IMR-90 (cell line): ENCODE results near the gene CEMIP2. TPM values are rescaled to one million over a fixed set of nuclear protein-coding genes. Genes with fewer than 3 reads are reported as not detected.

Source experiments
- ATAC-seq: fragments of 200-7000 bp; cut with Tn5 transposase; 2 replicates; pipeline ENCODE4 v1.9.1; 2020; ENCODE audit warnings: low read depth, mild to moderate bottlenecking, moderate library complexity
- BruUV-seq: library from RNA; stranded (reverse); fragments of 400-500 nt; replicated peaks from 2 replicates; lab custom pipeline; 2021; lab: Mats Ljungman, UMichigan
- CTCF ChIA-PET: fragments of 300-600 bp; formaldehyde crosslinking; extraction: SDS; loops from one replicate; lab custom pipeline; 2021; ENCODE audit warnings: antibody characterized with exemption; lab: Yijun Ruan, JAX
- POLR2A ChIA-PET: fragments of 300-600 bp; sonication (Branson Sonifier 250); formaldehyde crosslinking; loops from one replicate; lab custom pipeline; 2022; ENCODE audit warnings: antibody characterized with exemption; ENCODE audit not compliant: unreplicated experiment; lab: Charles Lee
- DNase-seq: peaks from one replicate; pipeline ENCODE4 v3.0.0; 2013
- H2AFZ ChIP-seq: replicated peaks from 2 replicates; pipeline ENCODE3; 2013; ENCODE audit warnings: low read length, mild to moderate bottlenecking; ENCODE audit not compliant: poor library complexity
- H2AK5ac ChIP-seq: 2 replicates; pipeline ENCODE4 v1.6.1; 2013; ENCODE audit warnings: low read depth, low read length, inconsistent platforms
- H2AK9ac ChIP-seq: replicated peaks from 2 replicates; pipeline ENCODE3; 2013; ENCODE audit warnings: mild to moderate bottlenecking, low read depth, low read length, moderate library complexity; ENCODE audit not compliant: poor library complexity
- H2BK120ac ChIP-seq: 2 replicates; pipeline ENCODE4 v1.6.1; 2013; ENCODE audit warnings: low read depth, low read length, inconsistent platforms
- H2BK15ac ChIP-seq: 3 replicates; pipeline ENCODE4 v1.6.1; 2013; ENCODE audit warnings: low read depth, low read length, inconsistent platforms
- H2BK20ac ChIP-seq: 2 replicates; pipeline ENCODE4 v1.6.1; 2013; ENCODE audit warnings: low read depth, mild to moderate bottlenecking, inconsistent platforms, low read length, moderate library complexity
- H2BK5ac ChIP-seq: 2 replicates; pipeline ENCODE4 v1.6.1; 2013; ENCODE audit warnings: mild to moderate bottlenecking, low read depth, low read length, inconsistent platforms; ENCODE audit not compliant: poor library complexity, severe bottlenecking
- H3K14ac ChIP-seq: replicated peaks from 2 replicates; pipeline ENCODE4 v1.6.1; 2013; ENCODE audit warnings: low read depth, low read length, inconsistent platforms
- H3K18ac ChIP-seq: 2 replicates; pipeline ENCODE4 v1.6.1; 2013; ENCODE audit warnings: low read depth, low read length, control low read depth
- H3K23ac ChIP-seq: 2 replicates; pipeline ENCODE4 v1.6.1; 2013; ENCODE audit warnings: low read depth, low read length, inconsistent platforms
- H3K27ac ChIP-seq: 2 replicates; pipeline ENCODE4 v1.5.1; 2013; ENCODE audit warnings: mild to moderate bottlenecking, control low read depth, low read length; ENCODE audit not compliant: insufficient read depth
- H3K27me3 ChIP-seq: 2 replicates; pipeline ENCODE4 v1.6.1; 2013; ENCODE audit warnings: low read length; ENCODE audit not compliant: control insufficient read depth, insufficient read depth
- H3K36me3 ChIP-seq: 2 replicates; pipeline ENCODE4 v1.6.1; 2013; ENCODE audit warnings: low read length, mixed read lengths; ENCODE audit not compliant: control insufficient read depth, insufficient read depth
- H3K4ac ChIP-seq: 2 replicates; pipeline ENCODE4 v1.6.1; 2013; ENCODE audit warnings: low read depth, low read length, inconsistent platforms
- H3K4me1 ChIP-seq: 2 replicates; pipeline ENCODE4 v1.6.1; 2013; ENCODE audit warnings: low read length, mixed read lengths; ENCODE audit not compliant: control insufficient read depth, insufficient read depth
- H3K4me2 ChIP-seq: 2 replicates; pipeline ENCODE4 v1.6.1; 2013; ENCODE audit warnings: low read depth, mild to moderate bottlenecking, control low read depth, low read length, moderate library complexity
- H3K4me3 ChIP-seq: 2 replicates; pipeline ENCODE4 v1.5.1; 2013; ENCODE audit warnings: low read depth, mild to moderate bottlenecking, control low read depth, low read length, moderate library complexity; ENCODE audit not compliant: insufficient read depth
- H3K56ac ChIP-seq: 2 replicates; pipeline ENCODE4 v1.6.1; 2013; ENCODE audit warnings: low read length, inconsistent platforms; ENCODE audit not compliant: insufficient read depth; ENCODE audit errors: extremely low read depth
- H3K79me1 ChIP-seq, 2 experiments: 2 replicates each; pipeline ENCODE4 v1.6.1; 2013; ENCODE audit warnings: low read length in 2 of 2, inconsistent platforms in 1 of 2, low read depth in 1 of 2
- H3K9ac ChIP-seq: 2 replicates; pipeline ENCODE4 v1.6.1; 2013; ENCODE audit warnings: low read depth, low read length, control low read depth
- H3K9me1 ChIP-seq: 2 replicates; pipeline ENCODE4 v1.6.1; 2013; ENCODE audit warnings: low read length, inconsistent platforms; ENCODE audit not compliant: insufficient read depth
- H3K9me3 ChIP-seq: 2 replicates; pipeline ENCODE4 v1.6.1; 2013; ENCODE audit warnings: low read length; ENCODE audit not compliant: control insufficient read depth, insufficient read depth
- H4K20me1 ChIP-seq: 2 replicates; pipeline ENCODE4 v1.6.1; 2013; ENCODE audit warnings: low read length, inconsistent platforms; ENCODE audit not compliant: insufficient read depth
- H4K5ac ChIP-seq: 2 replicates; pipeline ENCODE4 v1.6.1; 2013; ENCODE audit warnings: mild to moderate bottlenecking, low read depth, low read length, control low read depth
- H4K8ac ChIP-seq, 2 experiments: 2 replicates each; pipeline ENCODE4 v1.6.1; 2013; ENCODE audit warnings: low read depth in 2 of 2, low read length in 2 of 2, control low read depth in 1 of 2, inconsistent platforms in 1 of 2
- H4K91ac ChIP-seq: 2 replicates; pipeline ENCODE4 v1.6.1; 2013; ENCODE audit warnings: low read depth, low read length, inconsistent platforms; ENCODE audit not compliant: insufficient read depth
- CEBPB ChIP-seq: IDR thresholded peaks from 2 replicates; pipeline ENCODE4 v1.6.1; 2012; ENCODE audit warnings: low read depth, low read length, improper control_type of control experiment
- CHD1 ChIP-seq: IDR thresholded peaks from 2 replicates; pipeline ENCODE4 v1.6.1; 2012; ENCODE audit warnings: low read depth, low read length, improper control_type of control experiment
- FOS ChIP-seq: fragments of 150-350 bp; IDR thresholded peaks from 2 replicates; pipeline ENCODE4 v1.6.1; 2016; ENCODE audit warnings: low read depth, low read length
- MAFK ChIP-seq: IDR thresholded peaks from 2 replicates; pipeline ENCODE4 v1.6.1; 2012; ENCODE audit warnings: low read depth, low read length, improper control_type of control experiment
- MAZ ChIP-seq: IDR thresholded peaks from 2 replicates; pipeline ENCODE4 v1.6.1; 2012; ENCODE audit warnings: low read depth, mild to moderate bottlenecking, low read length, improper control_type of control experiment, moderate library complexity, borderline replicate concordance
- MXI1 ChIP-seq: IDR thresholded peaks from 2 replicates; pipeline ENCODE4 v1.6.1; 2012; ENCODE audit warnings: low read depth, mild to moderate bottlenecking, low read length, moderate library complexity, borderline replicate concordance
- POLR2A ChIP-seq: IDR thresholded peaks from 2 replicates; pipeline ENCODE4 v1.6.1; 2012; ENCODE audit warnings: mild to moderate bottlenecking, low read depth, low read length
- RAD21 ChIP-seq: IDR thresholded peaks from 2 replicates; pipeline ENCODE4 v1.6.1; 2012; ENCODE audit warnings: low read length, improper control_type of control experiment
- RCOR1 ChIP-seq: IDR thresholded peaks from 2 replicates; pipeline ENCODE4 v1.6.1; 2012; ENCODE audit warnings: mild to moderate bottlenecking, low read length, improper control_type of control experiment; ENCODE audit not compliant: insufficient replicate concordance
- RFX5 ChIP-seq: IDR thresholded peaks from 2 replicates; pipeline ENCODE4 v1.8.0; 2012; ENCODE audit warnings: low read depth, mild to moderate bottlenecking, low read length, moderate library complexity
- SMC3 ChIP-seq: fragments of 150-350 bp; IDR thresholded peaks from 2 replicates; pipeline ENCODE4 v1.6.1; 2016; ENCODE audit warnings: low read depth, mild to moderate bottlenecking, antibody characterized with exemption, low read length, moderate library complexity
- WGBS, 2 experiments: methylation state at CpG; one replicate each; pipeline versions ENCODE4 v1.1.5 to v1.1.7; 2013; ENCODE audit warnings: missing lambda C conversion rate in 2 of 2; ENCODE audit not compliant: insufficient read length in 1 of 2; ENCODE audit errors: extremely low coverage in 2 of 2; 5-methylcytosine and 5-hydroxymethylcytosine counted together
- dilution Hi-C: fragments of 300-500 bp; cut with HindIII; formaldehyde crosslinking; loops from one replicate; pipeline ENCODE4 v1.14.3; 2018; ENCODE audit warnings: low sequenced_read_pairs; ENCODE audit not compliant: unreplicated experiment
- in situ Hi-C: fragments of 300-500 bp; cut with MboI; formaldehyde crosslinking; loops from 3 replicates; pipeline ENCODE4 v1.14.3; 2019; ENCODE audit warnings: low sequenced_read_pairs, inconsistent platforms, mixed read lengths
- intact Hi-C: fragments of 100-400 bp; cut with micrococcal nuclease; formaldehyde crosslinking; loops from 2 replicates; pipeline ENCODE4 v1.10.0; 2022
- polyA plus RNA-seq, 3 experiments: library from polyadenylated mRNA; depleted of rRNA; stranded (reverse); fragments of >200 nt; gene quantifications; 2 replicates each; pipeline ENCODE4 v1.2.3, GENCODE V29; 2012; ENCODE audit warnings: low replicate concordance in 1 of 3
- total RNA-seq: library from RNA; depleted of rRNA; stranded (reverse); fragments of >200 nt; gene quantifications from 2 replicates; pipeline ENCODE4 v1.2.3, GENCODE V29; 2012
- TF ChIP-seq, protein P1 (sequence below): fragments of 150-350 bp; IDR thresholded peaks from 2 replicates; pipeline ENCODE4 v1.6.1; 2016; ENCODE audit warnings: low read depth, mild to moderate bottlenecking, low read length, moderate library complexity, borderline replicate concordance
- TF ChIP-seq, protein P2 (sequence below): fragments of 150-350 bp; IDR thresholded peaks from 2 replicates; pipeline ENCODE4 v1.6.1; 2017; ENCODE audit warnings: mild to moderate bottlenecking, antibody characterized with exemption, low read length, low read depth

CEMIP2 gene
- total and polyA plus RNA-seq, 2 of the 4 experiments (the other 2 are of a cell fraction), result 65.2 to 67.4 TPM

DNA sequence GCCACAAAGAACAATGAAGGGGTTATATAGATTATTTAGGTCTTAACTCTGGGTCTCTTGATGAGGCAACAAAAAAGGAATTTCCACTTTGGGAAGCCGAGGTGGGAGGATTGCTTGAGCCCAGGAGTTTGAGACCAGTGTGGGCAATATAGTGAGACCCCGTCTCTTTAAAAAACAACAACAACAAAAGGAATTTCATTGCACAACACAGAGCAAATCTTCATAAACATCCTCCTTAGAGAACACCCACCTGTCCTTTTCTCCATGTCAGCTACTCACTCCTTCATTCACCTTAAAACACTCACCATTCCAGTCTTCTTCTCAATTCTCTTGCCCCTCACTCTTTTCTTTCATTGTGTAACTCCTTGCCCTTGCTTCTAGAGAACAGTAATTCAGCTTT is 39.8 kb upstream of the CEMIP2 start:
- Histone ChIP-seq H3K9me1 (no peaks in the 10 kb centered on the region), H4K20me1 (no peaks in the 10 kb centered on the region), H2BK120ac (no peak overlapping the region), H2AFZ (no peak overlapping the region), H2AK9ac (no peak overlapping the region), H2BK15ac (no peak overlapping the region), H3K9ac (no peak overlapping the region), H4K8ac (no peak overlapping the region), H3K36me3 (no peaks in the 10 kb centered on the region), H3K4me1 (no peaks in the 10 kb centered on the region), H3K14ac (no peak overlapping the region), H3K4ac (no peak overlapping the region), H3K27me3 (no peaks in the 10 kb centered on the region; the same call in 1 of the 2 replicates), H3K79me1 (no peaks in the 10 kb centered on the region), H4K5ac (no peak overlapping the region), H3K4me2 (no peak overlapping the region), H3K56ac (no peak overlapping the region), H2AK5ac (no peak overlapping the region), H2BK20ac (no peak overlapping the region), H2BK5ac (no peak overlapping the region), H3K18ac (no peak overlapping the region), H3K9me3 (no peaks in the 10 kb centered on the region), H3K23ac (no peak overlapping the region), H4K91ac (no peak overlapping the region), H3K27ac (no peak overlapping the region), H3K4me3 (no peak overlapping the region)
- BruUV-seq, result no TSS peak
- ATAC-seq (no peak), DNase-seq (no peak)
- WGBS, 2 experiments, result 60% methylated on average over 1 of the region's 2 CpGs; no CpG with 5 or more reads in 1 of the 2 experiments
- CTCF ChIA-PET, result interaction anchor here (0.6 to 3.6 kb wide), 3 partner anchors 11 to 465 kb away, joined by 3 to 35 read pairs (median 11); no protein-coding TSS in a partner anchor
- intact Hi-C loops, result loop anchor here (5.0 kb wide), 1 partner anchor 521 kb away; no protein-coding TSS in a partner anchor
- dilution Hi-C loops, result no loop called here
- TF ChIP-seq RAD21 (no peak), MXI1 (no peak), MAZ (no peak), POLR2A (no peak), RFX5 (no peak), FOS (no peak), RCOR1 (no peak), CEBPB (no peak), CHD1 (no peak), MAFK (no peak), SMC3 (no peak)
- TF ChIP-seq, protein P1, sequence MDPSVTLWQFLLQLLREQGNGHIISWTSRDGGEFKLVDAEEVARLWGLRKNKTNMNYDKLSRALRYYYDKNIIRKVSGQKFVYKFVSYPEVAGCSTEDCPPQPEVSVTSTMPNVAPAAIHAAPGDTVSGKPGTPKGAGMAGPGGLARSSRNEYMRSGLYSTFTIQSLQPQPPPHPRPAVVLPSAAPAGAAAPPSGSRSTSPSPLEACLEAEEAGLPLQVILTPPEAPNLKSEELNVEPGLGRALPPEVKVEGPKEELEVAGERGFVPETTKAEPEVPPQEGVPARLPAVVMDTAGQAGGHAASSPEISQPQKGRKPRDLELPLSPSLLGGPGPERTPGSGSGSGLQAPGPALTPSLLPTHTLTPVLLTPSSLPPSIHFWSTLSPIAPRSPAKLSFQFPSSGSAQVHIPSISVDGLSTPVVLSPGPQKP, result no peak
- TF ChIP-seq, protein P2, sequence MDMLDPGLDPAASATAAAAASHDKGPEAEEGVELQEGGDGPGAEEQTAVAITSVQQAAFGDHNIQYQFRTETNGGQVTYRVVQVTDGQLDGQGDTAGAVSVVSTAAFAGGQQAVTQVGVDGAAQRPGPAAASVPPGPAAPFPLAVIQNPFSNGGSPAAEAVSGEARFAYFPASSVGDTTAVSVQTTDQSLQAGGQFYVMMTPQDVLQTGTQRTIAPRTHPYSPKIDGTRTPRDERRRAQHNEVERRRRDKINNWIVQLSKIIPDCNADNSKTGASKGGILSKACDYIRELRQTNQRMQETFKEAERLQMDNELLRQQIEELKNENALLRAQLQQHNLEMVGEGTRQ, result no peak
- POLR2A ChIA-PET, result no interaction called here
- in situ Hi-C loops, result loop anchor here (25.0 kb wide), 2 partner anchors 454 to 521 kb away; no protein-coding TSS in a partner anchor
